Measurements from ENCODE around the gene ASIC1. TPM values are rescaled to one million over a fixed set of nuclear protein-coding genes. Genes with fewer than 3 reads are reported as not detected.
A peak's percentile ranks its signal among the peaks of the same experiment; 100 is the strongest.

ASIC1 gene
- total and polyA plus RNA-seq, 2 of the 4 experiments (the other 2 are of a cell fraction), result 1.6 to 9.9 TPM

DNA sequence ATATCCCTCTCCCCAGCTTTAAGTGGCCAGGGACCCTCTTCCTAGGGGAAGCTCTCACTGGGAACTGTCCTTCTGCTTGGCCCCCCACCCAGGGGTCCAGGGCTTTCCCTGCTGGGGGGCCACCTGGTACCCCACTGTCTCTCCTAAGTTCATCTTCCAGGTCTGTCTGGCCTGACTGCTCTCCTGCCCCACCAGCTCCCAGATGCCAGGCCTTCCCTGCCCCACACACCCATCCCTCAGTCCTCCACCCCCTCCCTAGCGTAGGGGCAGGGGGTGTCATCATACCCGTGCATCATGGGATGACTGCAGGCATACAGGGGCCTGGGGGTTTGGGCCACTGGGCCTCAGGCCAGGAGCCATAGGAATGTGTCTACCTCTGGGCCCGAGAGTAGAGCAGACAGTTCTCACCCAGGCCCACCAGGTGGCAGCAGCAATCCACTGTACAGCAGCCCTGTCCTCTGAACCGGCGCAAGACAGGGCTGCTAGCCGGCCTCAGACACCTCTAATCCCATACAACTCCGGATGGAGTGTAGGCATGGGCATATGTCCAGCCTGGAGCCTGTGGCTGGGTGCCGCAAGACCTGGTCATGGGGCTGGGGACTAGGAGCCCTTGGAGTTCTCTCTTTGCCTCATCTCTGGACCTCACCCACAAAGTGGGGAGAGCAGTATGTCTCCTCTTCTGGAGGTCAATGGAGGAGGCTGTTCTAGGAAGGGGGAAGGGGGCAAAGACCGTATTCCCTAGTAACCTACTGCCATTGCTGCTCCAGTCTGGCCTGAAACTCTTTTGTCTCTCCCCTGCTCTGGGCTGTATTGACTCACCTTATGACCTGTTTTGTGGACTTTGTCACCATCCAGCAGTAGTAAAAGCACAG, 17.8 kb downstream of the ASIC1 start:
- H4K8ac ChIP-seq (ENCODE audit: low read depth in 2 of 2, low read length in 2 of 2), result peak overlapping the region in 1 of 2 experiments; percentile 6; a peak in 1 of 4 replicates
- peak overlapping the region; percentile 16; the same call in 1 of the 2 replicates for H3K23ac ChIP-seq (ENCODE audit: low read depth, low read length)
- H2BK15ac ChIP-seq (ENCODE audit: low read depth, low read length), result no peak overlapping the region
- ChIA-PET CTCF (interaction anchor here (1.6 kb wide), 1 partner anchor 9 kb away, joined by 4 read pairs; no protein-coding TSS in a partner anchor), POLR2A (ENCODE audit: unreplicated experiment) (no interaction called here)
- peak; percentile 76 for DNase-seq
- no peak overlapping the region for H2AK5ac ChIP-seq (ENCODE audit: low read depth, low read length)
- peak overlapping the region; percentile 16; the same call in 1 of the 2 replicates for H3K14ac ChIP-seq (replicated peaks; ENCODE audit: low read depth, low read length)
- no peak overlapping the region; the same call in 1 of the 2 replicates for H4K91ac ChIP-seq (ENCODE audit: insufficient read depth, low read depth, low read length)
- no peak overlapping the region for H4K5ac ChIP-seq (ENCODE audit: low read depth, low read length)
- H3K4me3 ChIP-seq (ENCODE audit: insufficient read depth, low read depth, low read length), result no peak overlapping the region
- no peak overlapping the region; the same call in 1 of the 2 replicates for H3K56ac ChIP-seq (ENCODE audit: extremely low read depth, insufficient read depth, low read length)
- TF ChIP-seq, protein P1, sequence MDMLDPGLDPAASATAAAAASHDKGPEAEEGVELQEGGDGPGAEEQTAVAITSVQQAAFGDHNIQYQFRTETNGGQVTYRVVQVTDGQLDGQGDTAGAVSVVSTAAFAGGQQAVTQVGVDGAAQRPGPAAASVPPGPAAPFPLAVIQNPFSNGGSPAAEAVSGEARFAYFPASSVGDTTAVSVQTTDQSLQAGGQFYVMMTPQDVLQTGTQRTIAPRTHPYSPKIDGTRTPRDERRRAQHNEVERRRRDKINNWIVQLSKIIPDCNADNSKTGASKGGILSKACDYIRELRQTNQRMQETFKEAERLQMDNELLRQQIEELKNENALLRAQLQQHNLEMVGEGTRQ (IDR thresholded peaks at IDR 0.05; ENCODE audit: low read depth, low read length), result no peak
- TF ChIP-seq RAD21 (IDR thresholded peaks at IDR 0.05; ENCODE audit: low read length) (peak; percentile 95), SMC3 (IDR thresholded peaks at IDR 0.05; ENCODE audit: low read depth, low read length) (peak; percentile 87), MAZ (IDR thresholded peaks at IDR 0.05; ENCODE audit: borderline replicate concordance, low read depth, low read length) (peak; percentile 18; the same call in 1 of the 2 replicates)
- TF ChIP-seq, protein P2, sequence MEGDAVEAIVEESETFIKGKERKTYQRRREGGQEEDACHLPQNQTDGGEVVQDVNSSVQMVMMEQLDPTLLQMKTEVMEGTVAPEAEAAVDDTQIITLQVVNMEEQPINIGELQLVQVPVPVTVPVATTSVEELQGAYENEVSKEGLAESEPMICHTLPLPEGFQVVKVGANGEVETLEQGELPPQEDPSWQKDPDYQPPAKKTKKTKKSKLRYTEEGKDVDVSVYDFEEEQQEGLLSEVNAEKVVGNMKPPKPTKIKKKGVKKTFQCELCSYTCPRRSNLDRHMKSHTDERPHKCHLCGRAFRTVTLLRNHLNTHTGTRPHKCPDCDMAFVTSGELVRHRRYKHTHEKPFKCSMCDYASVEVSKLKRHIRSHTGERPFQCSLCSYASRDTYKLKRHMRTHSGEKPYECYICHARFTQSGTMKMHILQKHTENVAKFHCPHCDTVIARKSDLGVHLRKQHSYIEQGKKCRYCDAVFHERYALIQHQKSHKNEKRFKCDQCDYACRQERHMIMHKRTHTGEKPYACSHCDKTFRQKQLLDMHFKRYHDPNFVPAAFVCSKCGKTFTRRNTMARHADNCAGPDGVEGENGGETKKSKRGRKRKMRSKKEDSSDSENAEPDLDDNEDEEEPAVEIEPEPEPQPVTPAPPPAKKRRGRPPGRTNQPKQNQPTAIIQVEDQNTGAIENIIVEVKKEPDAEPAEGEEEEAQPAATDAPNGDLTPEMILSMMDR (conservative IDR thresholded peaks at IDR 0.05; ENCODE audit: low read depth, low read length), result peak; percentile 94
- TF ChIP-seq, protein P3, sequence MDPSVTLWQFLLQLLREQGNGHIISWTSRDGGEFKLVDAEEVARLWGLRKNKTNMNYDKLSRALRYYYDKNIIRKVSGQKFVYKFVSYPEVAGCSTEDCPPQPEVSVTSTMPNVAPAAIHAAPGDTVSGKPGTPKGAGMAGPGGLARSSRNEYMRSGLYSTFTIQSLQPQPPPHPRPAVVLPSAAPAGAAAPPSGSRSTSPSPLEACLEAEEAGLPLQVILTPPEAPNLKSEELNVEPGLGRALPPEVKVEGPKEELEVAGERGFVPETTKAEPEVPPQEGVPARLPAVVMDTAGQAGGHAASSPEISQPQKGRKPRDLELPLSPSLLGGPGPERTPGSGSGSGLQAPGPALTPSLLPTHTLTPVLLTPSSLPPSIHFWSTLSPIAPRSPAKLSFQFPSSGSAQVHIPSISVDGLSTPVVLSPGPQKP (IDR thresholded peaks at IDR 0.05; ENCODE audit: borderline replicate concordance, low read depth, low read length), result no peak
- H3K4me2 ChIP-seq (ENCODE audit: low read depth, low read length), result no peak overlapping the region
- H3K9me3 ChIP-seq (ENCODE audit: control insufficient read depth, insufficient read depth, low read length), result no peaks in the 10 kb centered on the region
- H2BK5ac ChIP-seq (ENCODE audit: low read depth, low read length, poor library complexity, severe bottlenecking), result no peak overlapping the region
- H3K36me3 ChIP-seq (ENCODE audit: control insufficient read depth, insufficient read depth, low read length), result no peaks in the 10 kb centered on the region
- H3K4me1 ChIP-seq (ENCODE audit: control insufficient read depth, insufficient read depth, low read length), result peaks cover 3% of the 10 kb centered on the region; the same call in 1 of the 2 replicates
- peak overlapping the region; percentile 85 for H2AFZ ChIP-seq (replicated peaks; ENCODE audit: low read length, poor library complexity)
- H4K20me1 ChIP-seq (ENCODE audit: insufficient read depth, low read length), result no peaks in the 10 kb centered on the region; the same call in 1 of the 2 replicates
- H3K27ac ChIP-seq (ENCODE audit: insufficient read depth, low read length), result no peak overlapping the region
- no peak overlapping the region for H2AK9ac ChIP-seq (replicated peaks; ENCODE audit: low read depth, low read length, poor library complexity)
- no peak overlapping the region for H2BK20ac ChIP-seq (ENCODE audit: low read depth, low read length)
- no peaks in the 10 kb centered on the region for H3K9me1 ChIP-seq (ENCODE audit: insufficient read depth, low read length)
- WGBS, 2 experiments (ENCODE audit: extremely low coverage in 2 of 2, insufficient read length in 1 of 2), result 0% methylated on average over 3 of the region's 9 CpGs; no CpG with 5 or more reads in 1 of the 2 experiments
- in situ Hi-C loops (cut with MboI; ENCODE audit: low sequenced_read_pairs) (no loop called here), dilution Hi-C loops (cut with HindIII; ENCODE audit: low sequenced_read_pairs, unreplicated experiment) (no loop called here), intact Hi-C loops (cut with micrococcal nuclease) (loop anchor here (1.0 to 2.0 kb wide), 2 partner anchors 100 to 240 kb away; no protein-coding TSS in a partner anchor)
- no peak overlapping the region for H3K9ac ChIP-seq (ENCODE audit: low read depth, low read length)
- ATAC-seq (ENCODE audit: low read depth), result peak; percentile 98
- H2BK120ac ChIP-seq (ENCODE audit: low read depth, low read length), result peak overlapping the region; percentile 13; the same call in 1 of the 2 replicates
- peak overlapping the region; percentile 54 for H3K4ac ChIP-seq (ENCODE audit: low read depth, low read length)
- no TSS peak for BruUV-seq (replicated peaks)
- H3K18ac ChIP-seq (ENCODE audit: low read depth, low read length), result no peak overlapping the region
- no peaks in the 10 kb centered on the region for H3K27me3 ChIP-seq (ENCODE audit: control insufficient read depth, insufficient read depth, low read length)
- no peaks in the 10 kb centered on the region for H3K79me1 ChIP-seq (ENCODE audit: low read depth in 1 of 2, low read length in 2 of 2)

All from IMR-90 (cell line).